ENCODE results near the gene CARMIL1. TPM values are rescaled to one million over a fixed set of nuclear protein-coding genes. Genes with fewer than 3 reads are reported as not detected.

Gene CARMIL1
- total and polyA plus RNA-seq, 12 donors = 9.2 to 36.2 (median 14.5) TPM

GRCh38 chr6:25350573-25350972 is 71.4 kb downstream of the CARMIL1 start:
- Histone ChIP-seq H3K27ac (no peak overlapping the region), H3K9me3 (replicated peaks in 1 of 3) (no peaks in the 10 kb centered on the region), H3K4me3 (no peak overlapping the region), H3K4me1 (replicated peaks in 1 of 2) (peaks cover 6 to 15% of the 10 kb centered on the region in 2 donors), H3K36me3 (replicated peaks in 1 of 2) (no peaks in the 10 kb centered on the region), H3K27me3 (no peaks in the 10 kb centered on the region)
- TF ChIP-seq CTCF (IDR thresholded peaks at IDR 0.05) = no peak
- intact Hi-C loops (cut with DNase I) = no loop called here
- no peak for DNase-seq

GRCh38 chr6:25351485-25351884 is 72.3 kb downstream of the CARMIL1 start:
- no peaks in the 10 kb centered on the region for H3K27me3 ChIP-seq
- H3K4me3 ChIP-seq = no peak overlapping the region
- no peak for DNase-seq
- H3K9me3 ChIP-seq (replicated peaks in 1 of 3) = no peaks in the 10 kb centered on the region
- H3K4me1 ChIP-seq (replicated peaks in 1 of 2) = peaks cover 6 to 15% of the 10 kb centered on the region in 2 donors
- intact Hi-C loops (cut with DNase I) = no loop called here
- 74 to 78% (median 77%) methylated on average over 6 of the region's 6 CpGs for WGBS, 4 donors
- no peak overlapping the region for H3K27ac ChIP-seq
- TF ChIP-seq CTCF (IDR thresholded peaks at IDR 0.05) (no peak), POLR2A (IDR thresholded peaks at IDR 0.05) (no peak)
- H3K36me3 ChIP-seq (replicated peaks in 1 of 2) = no peaks in the 10 kb centered on the region

- no peaks in the 10 kb centered on the region for H3K27me3 ChIP-seq
- WGBS, 4 donors = 84 to 95% (median 87%) methylated on average over 2 of the region's 2 CpGs
- intact Hi-C loops (cut with DNase I) = no loop called here
- peaks cover 6 to 15% of the 10 kb centered on the region in 2 donors for H3K4me1 ChIP-seq (replicated peaks in 1 of 2)
- TF ChIP-seq CTCF (IDR thresholded peaks at IDR 0.05) (no peak), POLR2A (IDR thresholded peaks at IDR 0.05) (no peak)
- no peaks in the 10 kb centered on the region for H3K9me3 ChIP-seq (replicated peaks in 1 of 3)
- H3K4me3 ChIP-seq = no peak overlapping the region
- DNase-seq = no peak
- H3K27ac ChIP-seq = no peak overlapping the region
- H3K36me3 ChIP-seq (replicated peaks in 1 of 2) = no peaks in the 10 kb centered on the region
These were observed 73.1 kb downstream of the CARMIL1 start for GRCh38 chr6:25352285-25352684.

- no peaks in the 10 kb centered on the region for H3K27me3 ChIP-seq
- intact Hi-C loops (cut with DNase I) = no loop called here
- H3K9me3 ChIP-seq (replicated peaks in 1 of 3) = no peaks in the 10 kb centered on the region
- WGBS, 4 donors = 57 to 83% (median 76%) methylated on average over 5 of the region's 5 CpGs
- H3K36me3 ChIP-seq (replicated peaks in 1 of 2) = no peaks in the 10 kb centered on the region
- DNase-seq = no peak
- TF ChIP-seq POLR2A (IDR thresholded peaks at IDR 0.05) = no peak
- no peak for TF ChIP-seq CTCF (IDR thresholded peaks at IDR 0.05)
- H3K4me1 ChIP-seq (replicated peaks in 1 of 2) = peaks cover 6 to 18% of the 10 kb centered on the region in 2 donors
- H3K4me3 ChIP-seq = no peak overlapping the region
- H3K27ac ChIP-seq = no peak overlapping the region
These were observed 75.1 kb downstream of the CARMIL1 start for GRCh38 chr6:25354078-25354932.
